ENCODE measurements around the gene DMC1.

GRCh38 chr22:38608992-38609750 lies 39.2 kb upstream of the DMC1 start:
- TF ChIP-seq CTCF (IDR thresholded peaks at IDR 0.05) (no peak), POLR2A (IDR thresholded peaks at IDR 0.05) (no peak), EP300 (IDR thresholded peaks at IDR 0.05) (no peak)

Data from tibial nerve (tissue), 4 donors.